NCI-H128 (cell line): Measurements from ENCODE around the gene ARHGAP15.

Experiments
- DNase-seq: peaks from one replicate; lab custom pipeline; 2025; ENCODE audit not compliant: unreplicated experiment; lab: John Stamatoyannopoulos, UW

ARHGAP15 gene

DNA sequence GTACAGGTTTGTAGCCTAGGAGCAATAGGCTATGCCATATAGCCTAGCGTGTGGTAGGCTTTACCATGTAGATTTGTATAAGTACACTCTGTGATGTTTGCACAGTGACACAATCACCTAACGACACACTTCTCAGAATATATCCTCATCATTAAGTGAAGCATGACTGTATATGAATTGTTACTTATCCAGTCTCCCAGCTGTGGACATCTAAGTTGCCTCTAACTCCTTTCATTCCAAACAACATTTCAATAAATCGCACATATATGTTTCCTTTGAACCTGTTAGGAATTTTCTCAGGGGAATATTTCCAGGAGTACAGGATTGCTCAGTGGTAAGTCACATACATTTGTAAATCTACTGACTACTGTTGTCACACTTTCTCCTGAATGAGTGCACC lies 90.0 kb downstream of the ARHGAP15 start:
- no peak for DNase-seq

DNA sequence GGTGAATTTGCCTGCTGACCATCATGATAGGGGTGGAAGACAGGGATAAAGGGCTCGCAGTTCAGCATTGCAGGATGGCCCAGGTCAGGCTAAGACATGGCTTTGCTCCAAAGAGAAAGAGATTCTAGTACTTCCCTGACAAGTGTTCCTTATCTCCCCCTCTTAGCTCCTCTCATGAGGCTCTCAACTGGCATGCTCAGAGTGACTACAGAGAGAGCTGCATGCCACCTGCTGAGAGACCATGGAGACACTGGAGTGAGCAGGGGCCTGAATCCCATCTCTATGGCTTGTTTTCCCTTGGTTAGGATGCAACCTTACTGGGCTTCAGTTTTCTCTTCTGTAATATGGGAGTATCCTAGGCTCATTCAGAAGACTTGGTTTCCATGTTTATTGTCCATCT lies 94.3 kb downstream of the ARHGAP15 start:
- no peak for DNase-seq

DNA sequence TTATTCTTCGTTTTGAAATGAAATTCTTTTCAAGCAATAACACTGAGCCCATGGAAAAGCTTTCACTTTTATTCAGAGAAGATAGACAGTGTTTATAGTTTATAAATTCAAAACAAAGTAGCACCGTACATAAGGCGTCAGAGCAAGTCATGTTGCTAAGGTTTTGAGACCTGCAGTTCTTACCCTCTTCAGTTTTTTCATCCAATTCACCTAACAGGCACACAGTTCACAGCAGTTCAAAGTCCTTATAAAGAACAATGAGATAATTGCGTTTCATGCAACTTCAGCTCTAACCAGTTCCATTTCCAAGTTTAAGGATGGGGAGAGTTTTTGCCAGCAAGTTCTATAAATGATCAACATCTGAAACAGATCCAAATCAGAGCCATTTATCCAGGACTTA lies 96.7 kb downstream of the ARHGAP15 start:
- DNase-seq: no peak

DNA sequence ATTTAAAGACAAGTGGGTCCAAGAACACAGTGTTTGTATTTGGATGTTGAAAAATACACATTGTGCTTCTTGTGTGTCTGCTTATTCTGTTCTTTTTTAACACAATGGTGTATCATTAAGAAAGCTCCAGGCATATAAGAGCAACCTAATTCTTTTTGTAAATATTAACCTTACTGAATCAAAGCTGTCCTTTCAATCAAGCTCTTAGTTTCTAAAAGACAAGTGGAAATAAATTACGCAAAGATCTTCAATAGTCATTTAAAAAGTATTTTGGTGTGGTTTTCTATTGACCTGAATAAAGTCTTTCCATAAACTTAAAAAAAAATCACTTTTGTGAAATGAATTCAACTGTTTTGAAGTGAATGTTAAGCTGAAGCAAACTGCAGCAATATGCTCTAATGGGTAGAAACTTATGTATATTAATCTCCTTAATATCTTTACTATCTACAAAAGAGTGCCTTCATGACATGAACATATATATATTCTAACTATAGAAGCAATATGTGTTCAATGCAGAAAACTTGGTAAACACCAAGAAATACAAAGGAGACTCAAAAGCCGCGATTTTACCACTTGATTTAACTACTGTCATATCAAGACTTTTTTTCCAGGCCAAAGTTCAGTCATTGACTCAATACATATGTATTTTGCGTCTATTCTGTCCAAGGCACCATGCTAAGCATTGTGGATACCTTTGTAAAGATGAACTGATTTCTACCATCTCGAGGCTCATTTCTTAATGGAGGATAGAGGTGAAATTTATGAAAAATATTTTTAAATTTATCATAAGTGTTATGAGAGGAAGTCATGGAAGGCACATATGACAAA lies 97.7 kb downstream of the ARHGAP15 start:
- DNase-seq: no peak

DNA sequence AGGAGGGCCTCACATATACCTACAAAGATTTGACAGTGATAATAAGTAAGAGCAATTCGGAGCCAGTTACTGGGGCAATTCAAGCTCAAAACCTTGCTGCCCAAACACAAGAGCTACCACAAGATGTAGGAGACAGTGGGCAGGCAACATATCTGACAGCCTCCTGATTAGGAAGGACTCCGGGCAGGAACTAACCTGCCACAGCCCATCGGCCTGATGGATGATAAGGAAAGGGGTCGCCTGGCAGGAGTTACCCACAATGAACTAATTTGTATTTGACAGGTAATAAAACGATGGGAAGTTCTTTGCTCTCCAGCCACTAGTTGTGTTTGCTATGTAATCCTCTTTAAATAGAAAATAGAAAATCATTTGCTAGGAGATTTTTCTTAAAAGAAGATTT lies 100.2 kb downstream of the ARHGAP15 start:
- DNase-seq: no peak

DNA sequence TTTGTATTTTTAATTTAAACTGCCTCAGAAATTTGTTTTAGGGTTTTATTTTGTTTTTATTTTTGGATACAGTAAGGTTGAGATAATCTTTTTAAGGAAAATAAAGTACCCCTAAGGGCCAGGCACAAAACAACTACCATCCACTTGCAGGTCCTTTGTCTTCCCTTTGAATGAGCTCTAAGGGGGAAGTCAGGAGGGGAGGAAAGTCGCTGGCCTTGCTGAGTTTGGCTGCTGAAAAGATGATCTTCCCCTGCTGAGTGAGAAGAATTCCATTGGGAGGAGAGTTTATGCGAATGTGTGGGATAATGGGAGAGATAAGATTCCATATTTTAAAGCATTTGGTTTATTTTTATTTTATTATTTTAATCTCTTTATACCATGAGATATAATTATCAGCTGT lies 100.7 kb downstream of the ARHGAP15 start:
- no peak for DNase-seq

DNA sequence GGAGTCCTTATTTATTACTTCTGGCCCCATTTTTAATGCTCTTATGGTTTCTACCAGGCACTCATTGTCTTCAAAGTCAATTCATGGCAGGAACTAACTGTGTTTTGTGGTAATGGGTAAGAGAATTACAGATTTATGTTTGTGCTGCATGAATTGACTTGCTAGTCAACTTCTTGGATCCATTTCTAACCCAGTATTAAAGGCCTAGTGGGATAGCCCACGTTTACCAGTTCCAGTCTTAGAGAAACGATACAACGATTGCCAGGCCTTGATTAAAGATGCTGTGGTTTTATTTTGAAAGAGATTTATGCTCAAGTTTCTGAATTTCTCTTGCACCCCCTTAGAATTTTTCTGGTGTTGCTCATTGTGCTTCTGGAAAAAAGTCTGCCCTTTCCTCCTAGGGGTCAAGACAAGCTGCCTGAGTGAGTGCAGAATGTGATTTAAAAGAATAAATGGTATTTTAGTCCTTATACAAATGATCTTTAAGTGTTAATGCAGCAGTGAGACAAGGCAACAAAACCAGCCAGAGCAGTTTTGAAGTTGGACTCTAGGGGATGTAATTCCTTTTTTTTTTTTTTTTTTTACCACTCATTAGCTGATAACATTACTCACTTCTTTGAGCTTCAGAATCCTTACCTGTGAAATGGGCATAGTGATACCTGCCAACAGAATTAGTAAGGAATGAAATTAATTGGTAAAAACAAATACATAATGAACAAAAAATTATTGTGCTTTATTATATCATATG lies 101.5 kb downstream of the ARHGAP15 start:
- DNase-seq: no peak

DNA sequence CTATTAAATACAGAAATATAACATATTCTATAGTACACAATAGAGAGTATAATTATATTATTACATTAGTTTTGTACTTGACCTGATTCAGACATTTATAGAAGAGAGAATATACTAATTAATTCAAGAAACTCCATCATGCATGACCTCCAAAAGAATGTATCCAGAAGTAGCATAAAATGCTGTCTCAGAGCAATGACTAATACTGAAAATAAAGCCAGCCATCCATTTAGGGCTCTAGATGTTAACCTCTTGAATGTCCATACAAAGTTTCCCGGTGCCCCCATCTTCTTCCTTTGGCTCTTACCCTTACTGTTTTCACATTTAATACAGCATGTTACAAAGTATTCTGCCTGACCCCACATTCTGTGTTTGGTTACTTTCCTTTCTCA lies 102.0 kb downstream of the ARHGAP15 start:
- no peak for DNase-seq

DNA sequence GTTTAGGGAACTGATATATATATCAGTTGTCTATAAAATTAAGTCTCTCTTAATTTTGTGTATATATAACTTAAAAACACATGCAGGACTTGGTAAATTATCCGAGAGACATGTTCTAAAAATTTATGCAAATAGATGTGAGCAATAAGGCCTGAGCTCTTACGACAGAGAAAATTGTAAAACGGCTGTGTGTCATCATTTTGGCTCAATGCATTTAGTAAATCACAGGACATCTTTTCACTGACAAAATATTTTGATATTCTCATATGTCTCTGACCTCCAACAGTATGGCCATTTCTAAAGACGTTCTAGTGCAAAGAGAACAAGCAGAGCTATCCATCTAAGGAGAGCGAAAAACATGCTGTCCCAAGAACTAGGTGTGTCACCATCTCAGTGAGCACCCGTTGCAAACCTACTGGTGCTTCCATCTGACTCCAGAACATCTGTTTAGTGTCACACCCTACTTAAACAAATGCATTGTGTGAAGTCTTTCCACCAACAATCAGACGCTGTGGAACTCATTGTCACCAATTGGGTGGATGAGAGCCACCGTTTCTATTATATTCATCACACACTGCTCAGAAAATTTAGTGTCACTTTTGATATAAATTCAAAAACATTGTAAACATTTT lies 108.0 kb downstream of the ARHGAP15 start:
- DNase-seq: no peak

DNA sequence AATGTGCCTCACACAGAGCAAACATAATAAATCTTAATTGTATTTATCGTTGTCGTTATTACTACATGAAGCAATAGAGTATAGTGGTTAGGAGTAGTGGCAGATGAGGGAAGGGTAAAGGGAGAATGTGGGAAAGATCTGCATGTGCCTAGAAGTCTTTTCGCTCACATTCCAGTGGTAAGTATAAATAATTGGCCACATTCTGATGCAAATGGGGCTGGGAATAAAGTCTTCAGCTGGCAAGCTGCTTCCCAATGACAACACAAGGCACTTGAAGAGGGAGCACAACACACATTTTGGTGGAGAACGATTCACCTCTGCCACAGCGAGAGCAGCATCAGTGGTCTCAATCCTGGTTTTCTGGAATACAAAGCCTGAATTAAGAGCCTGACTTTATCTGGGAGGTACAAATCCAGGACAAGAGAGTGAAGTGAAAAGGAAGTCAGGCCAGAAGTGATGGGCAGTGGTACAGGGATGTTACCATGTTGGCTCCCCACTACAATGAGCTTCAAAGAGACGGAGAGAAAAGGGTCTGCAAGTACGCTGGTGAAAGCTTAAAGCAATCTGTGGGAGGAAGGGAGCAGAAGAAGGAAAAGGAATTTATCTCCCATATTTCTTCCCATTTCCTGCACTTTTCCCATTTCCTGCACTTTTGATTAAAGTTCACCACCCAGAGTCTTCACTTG lies 112.3 kb downstream of the ARHGAP15 start:
- DNase-seq: no peak

DNA sequence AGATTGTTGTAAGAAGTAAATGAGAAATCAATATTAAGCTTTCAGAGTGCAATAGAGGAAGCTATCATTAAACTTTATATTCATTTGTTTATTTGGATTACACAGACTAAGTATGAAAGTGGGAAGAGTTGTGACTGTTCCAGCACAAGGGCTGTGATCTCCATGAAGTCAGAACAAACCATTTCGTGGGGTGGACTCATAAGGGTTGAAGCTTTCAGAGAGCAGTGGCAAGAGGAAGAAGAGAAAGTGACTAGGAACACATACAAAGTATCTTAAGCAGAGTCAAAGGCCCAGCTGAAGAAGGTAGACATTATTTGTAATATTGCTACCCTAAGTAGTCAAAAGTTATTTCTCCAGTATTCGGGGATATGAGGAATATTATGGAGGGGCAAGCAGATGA lies 117.0 kb downstream of the ARHGAP15 start:
- DNase-seq: no peak

DNA sequence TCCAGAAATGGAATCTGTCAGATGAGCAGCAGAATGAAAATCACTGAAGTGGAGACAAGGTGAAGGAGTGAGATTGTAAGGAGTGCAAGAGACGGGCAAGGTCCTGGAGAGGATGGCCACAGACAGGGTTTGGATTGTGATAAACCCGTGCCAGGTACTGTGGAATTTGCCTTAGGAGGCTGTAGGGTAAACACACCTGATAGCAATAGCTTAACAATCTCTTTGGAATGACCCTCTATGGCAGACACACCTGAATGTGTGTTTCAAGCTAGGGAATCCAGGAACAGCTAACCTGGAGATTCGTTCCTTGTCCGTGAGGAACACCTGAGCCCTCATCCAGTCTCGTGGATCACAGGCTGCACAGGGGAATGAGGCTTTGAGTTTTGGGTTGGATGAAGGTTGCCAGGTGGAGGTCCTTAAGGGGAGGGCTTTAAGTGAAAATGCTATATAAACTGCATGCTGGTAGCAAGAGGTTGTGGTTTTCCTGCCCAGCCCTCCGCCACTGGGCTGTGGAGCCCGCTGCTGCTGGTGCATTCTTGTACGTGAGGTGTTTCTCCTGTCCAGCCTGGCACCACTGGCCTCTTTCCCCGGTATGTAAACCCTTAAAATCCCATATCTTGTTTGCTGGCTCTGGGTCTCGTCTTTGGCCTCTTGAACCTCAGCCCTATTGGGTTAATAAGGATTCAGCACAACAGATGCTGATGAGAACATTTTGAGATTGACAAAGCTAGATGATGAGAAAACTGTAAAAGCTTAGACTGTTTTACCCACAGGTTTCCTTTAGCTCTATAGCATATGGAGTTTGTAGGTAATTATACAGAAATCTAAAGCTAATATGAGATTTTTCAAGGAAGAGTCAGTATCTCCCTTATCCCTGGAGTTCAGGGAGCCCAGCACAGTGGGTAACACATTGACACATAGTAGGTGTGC lies 117.9 kb downstream of the ARHGAP15 start:
- DNase-seq: no peak

DNA sequence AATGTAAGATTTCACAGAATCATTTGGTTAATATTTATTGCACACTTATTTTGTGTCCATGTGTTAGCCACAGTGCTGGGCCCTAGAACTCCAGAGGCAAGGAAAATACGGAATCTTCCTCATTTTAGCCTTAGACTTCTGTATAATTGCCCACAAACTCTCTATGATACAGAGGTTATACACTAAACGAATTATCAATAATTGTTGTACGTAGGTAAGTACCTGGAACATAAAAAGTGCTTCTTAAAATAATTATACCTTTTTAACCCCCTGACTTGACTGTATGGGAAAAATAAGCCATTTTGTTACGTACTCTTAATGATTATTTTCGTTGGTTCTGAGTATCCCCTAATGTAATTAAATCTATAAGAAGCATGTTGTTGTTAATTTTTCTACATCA lies 119.4 kb downstream of the ARHGAP15 start:
- DNase-seq: no peak

DNA sequence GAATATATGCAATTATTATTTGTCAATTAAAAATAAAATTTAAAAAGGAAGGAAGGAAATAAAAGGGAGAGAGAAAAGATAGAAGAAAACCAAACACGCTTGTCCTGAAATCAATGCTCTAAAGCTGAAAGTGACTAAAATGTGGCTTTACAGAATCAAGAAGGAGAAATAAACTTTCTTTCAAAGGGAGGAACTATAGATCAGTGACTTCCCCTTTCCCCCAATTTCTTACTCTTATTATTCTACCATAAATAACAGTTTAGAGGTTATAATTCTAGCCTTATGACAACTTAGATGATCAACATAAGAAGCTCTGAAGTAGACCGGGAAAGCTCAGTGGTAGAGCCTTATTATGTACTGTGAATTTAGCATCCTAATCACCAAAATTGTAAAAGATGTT lies 122.5 kb downstream of the ARHGAP15 start:
- no peak for DNase-seq

DNA sequence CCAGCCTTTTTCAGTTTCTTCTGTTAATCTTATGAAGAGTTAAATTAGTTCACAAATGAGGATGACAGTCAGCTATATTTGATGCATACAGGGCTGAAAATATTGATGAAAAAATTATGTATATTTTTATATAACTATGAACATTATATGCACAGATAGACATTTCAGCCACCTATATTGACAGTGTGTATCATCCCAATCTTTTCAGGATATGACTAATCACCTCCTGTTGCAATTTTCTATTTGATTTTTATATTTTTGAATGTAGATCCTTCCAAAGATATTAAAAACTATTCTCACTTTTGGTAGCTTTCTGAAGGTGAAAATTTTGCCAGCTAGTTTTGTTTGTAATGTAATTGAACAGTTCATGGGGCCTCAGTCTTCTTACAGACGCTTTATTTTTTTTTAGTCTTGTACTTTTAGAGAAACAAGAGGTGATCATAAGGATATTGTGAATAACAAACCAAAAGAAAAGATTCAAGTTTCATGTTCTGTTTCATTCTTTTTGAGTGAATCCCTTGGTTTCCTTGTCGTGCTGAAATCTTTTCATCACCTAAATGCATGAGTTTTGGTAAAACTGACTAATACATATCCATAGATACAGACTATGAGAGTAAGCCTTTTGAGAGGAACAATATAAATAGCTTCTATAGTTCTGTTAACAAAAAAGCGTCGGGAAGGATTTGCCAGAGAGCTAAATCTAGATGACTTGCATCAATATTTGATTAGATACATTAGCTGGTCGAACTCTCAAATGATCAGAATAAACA lies 123.1 kb downstream of the ARHGAP15 start:
- no peak for DNase-seq

DNA sequence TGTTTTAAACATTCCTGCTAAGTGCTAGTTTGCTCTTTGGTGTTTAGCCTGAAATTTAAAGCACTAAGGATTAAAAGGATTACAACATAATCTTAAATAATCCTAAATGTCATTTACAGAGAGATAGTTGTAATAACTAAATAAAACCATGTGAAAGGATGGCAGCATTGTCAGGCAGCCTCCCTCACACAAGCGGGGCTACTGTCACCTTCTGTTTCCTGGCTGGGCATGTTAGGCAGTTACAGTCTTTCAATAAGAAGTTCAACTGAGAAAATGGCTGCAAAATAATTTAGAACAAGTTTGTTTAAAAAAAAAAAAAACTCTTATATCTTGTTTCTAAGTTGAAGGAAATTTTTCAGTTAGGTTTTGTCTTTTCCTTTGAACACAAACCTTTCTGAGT lies 124.9 kb downstream of the ARHGAP15 start:
- DNase-seq: no peak

DNA sequence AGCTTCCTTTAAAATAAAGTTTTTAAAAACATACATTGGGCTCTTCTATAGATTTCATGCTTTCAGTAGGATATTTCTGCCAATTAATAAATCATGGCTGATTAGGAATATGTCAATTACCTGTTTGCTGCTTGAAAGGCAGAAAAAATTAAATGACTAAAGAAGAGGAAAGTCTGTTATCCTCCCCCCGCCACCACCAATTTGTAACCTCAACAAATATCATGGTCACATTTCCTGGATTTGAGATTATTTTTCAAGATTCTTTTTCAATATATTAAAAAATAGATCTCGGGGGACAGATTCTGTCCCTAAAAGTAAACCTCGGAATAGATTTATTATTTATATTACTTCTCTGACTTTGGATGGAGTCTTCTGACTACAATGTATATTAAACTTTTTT lies 125.9 kb downstream of the ARHGAP15 start:
- DNase-seq: no peak

DNA sequence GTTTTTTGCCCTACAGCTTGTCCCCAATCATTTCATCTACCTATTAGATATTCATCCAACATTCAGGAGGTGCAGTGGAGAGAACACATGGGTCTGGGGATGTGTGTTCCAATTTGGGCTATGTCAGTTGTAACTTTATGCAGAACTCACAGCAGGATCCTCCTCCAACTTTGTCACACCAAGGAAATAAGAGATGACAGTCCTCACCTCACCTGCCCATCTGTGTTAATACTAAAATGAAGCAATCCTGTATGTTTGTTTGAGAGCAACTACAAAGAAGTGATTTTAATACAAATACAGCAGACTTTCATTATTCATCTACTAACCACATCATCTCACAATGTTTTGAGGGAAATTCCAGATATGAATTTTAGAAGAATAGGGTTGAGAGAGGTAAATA lies 126.7 kb downstream of the ARHGAP15 start:
- no peak for DNase-seq

DNA sequence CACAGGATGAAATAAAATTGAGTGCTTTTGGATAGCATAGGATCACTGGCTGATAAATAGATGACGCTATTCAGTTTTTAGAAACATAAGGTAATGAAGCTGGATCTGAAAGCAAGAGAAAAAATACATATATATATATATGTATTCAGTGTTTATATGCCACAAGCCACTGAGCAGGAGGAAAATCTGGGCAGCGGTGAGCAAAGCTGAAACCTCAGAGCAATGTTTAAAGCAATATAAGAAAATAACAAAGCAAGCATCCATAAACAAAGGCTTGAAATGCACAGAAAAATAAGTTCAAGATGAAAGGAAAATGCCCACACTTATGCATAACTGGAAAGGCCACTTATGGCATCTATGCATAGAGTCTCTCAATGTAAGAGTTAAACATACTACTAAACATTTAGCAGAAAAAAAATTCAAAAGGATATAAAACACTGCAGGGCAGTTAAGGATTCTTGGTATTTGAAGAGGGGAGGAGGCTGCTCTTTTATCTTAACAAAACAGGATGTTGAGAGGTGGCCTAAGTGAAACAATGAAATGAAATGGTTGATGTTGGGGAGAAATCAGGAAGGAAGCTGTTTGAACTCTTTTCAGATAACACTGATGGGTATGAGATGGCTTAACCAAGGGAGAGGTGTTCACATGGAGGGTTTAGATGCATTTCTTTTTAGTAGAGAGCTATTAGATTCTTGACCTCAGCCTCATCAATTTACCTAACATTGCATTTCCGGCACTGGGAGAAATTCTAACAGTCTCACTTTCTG lies 129.1 kb downstream of the ARHGAP15 start:
- DNase-seq: no peak
